SK-N-SH treated with all-trans-retinoic acid at 6 μM for 48 hours (cell line): ENCODE measurements around the gene SUGCT.

Experiments
- RARB ChIP-seq: fragments of 250-450 bp; sonication (Bioruptor Pico); IDR thresholded peaks from 2 replicates; pipeline ENCODE4 v1.8.0; 2021; ENCODE audit warnings: mild to moderate bottlenecking, moderate library complexity
- ZFP3 ChIP-seq: fragments of 250-450 bp; sonication (Bioruptor Pico); IDR thresholded peaks from 2 replicates; pipeline ENCODE4 v1.5.0; 2020; ENCODE audit warnings: mild to moderate bottlenecking, moderate library complexity
- TF ChIP-seq, protein P1 (sequence below): fragments of 250-450 bp; sonication (Bioruptor Pico); IDR thresholded peaks from 2 replicates; pipeline ENCODE4 v1.8.0; 2021; ENCODE audit warnings: low read depth, mild to moderate bottlenecking, moderate library complexity, borderline replicate concordance
- TF ChIP-seq, protein P2 (sequence below): fragments of 250-450 bp; sonication (Bioruptor Pico); IDR thresholded peaks from 2 replicates; pipeline ENCODE4 v1.5.1; 2020; ENCODE audit warnings: low read depth, mild to moderate bottlenecking, moderate library complexity

DNA sequence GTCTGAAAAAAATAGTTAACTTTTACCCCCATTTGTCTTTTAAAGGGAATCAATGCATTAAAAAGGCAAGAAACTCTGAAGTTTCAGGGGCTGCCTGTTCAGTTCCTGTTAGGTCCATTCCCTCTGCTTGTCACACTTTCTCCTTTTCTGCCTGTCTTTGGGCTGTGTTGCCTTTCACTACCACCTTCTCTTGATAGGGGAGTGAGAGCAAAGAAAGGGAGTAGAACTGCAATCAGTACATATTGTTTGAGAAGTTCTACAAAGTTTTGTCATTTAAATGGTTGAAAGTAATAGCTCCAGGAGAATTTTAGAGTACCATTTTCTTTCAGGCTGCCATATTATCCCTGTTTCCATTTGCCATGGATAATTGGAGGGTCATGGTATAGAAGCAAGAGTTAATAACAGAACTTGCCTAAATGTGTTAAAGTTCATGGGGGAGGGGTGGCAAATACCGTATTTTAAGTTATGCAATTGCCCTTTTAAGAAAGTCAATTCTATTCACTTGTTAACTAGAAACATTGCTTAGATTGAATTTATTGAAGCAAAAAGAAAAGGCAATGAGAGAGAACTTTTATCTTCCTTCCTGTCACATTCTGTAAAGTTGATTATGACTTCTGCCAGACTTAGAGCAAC, 39.0 kb upstream of the SUGCT start:
- TF ChIP-seq, protein P1, sequence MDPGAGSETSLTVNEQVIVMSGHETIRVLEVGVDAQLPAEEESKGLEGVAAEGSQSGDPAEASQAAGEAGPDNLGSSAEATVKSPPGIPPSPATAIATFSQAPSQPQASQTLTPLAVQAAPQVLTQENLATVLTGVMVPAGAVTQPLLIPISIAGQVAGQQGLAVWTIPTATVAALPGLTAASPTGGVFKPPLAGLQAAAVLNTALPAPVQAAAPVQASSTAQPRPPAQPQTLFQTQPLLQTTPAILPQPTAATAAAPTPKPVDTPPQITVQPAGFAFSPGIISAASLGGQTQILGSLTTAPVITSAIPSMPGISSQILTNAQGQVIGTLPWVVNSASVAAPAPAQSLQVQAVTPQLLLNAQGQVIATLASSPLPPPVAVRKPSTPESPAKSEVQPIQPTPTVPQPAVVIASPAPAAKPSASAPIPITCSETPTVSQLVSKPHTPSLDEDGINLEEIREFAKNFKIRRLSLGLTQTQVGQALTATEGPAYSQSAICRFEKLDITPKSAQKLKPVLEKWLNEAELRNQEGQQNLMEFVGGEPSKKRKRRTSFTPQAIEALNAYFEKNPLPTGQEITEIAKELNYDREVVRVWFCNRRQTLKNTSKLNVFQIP (CRISPR knock-in tag), result no peak
- TF ChIP-seq, protein P2, sequence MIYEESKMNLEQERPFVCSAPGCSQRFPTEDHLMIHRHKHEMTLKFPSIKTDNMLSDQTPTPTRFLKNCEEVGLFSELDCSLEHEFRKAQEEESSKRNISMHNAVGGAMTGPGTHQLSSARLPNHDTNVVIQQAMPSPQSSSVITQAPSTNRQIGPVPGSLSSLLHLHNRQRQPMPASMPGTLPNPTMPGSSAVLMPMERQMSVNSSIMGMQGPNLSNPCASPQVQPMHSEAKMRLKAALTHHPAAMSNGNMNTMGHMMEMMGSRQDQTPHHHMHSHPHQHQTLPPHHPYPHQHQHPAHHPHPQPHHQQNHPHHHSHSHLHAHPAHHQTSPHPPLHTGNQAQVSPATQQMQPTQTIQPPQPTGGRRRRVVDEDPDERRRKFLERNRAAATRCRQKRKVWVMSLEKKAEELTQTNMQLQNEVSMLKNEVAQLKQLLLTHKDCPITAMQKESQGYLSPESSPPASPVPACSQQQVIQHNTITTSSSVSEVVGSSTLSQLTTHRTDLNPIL, result no peak
- TF ChIP-seq ZFP3 (no peak), RARB (CRISPR knock-in tag) (no peak)
